SH-SY5Y (cell line): ENCODE data around the gene PRKACB.

Experiments
- GATA2 ChIP-seq: IDR thresholded peaks from 2 replicates; pipeline ENCODE4 v1.6.1; 2011; ENCODE audit warnings: mild to moderate bottlenecking, low read depth, low read length
- GATA3 ChIP-seq: IDR thresholded peaks from 2 replicates; pipeline ENCODE4 v1.6.1; 2011; ENCODE audit warnings: low read depth, mild to moderate bottlenecking, low read length, moderate library complexity

The PRKACB gene

GRCh38 chr1:84168783-84169182 is 24.7 kb downstream of the PRKACB start:
- TF ChIP-seq GATA3 (no peak), GATA2 (no peak)

GRCh38 chr1:84170171-84170570 is 26.1 kb downstream of the PRKACB start:
- TF ChIP-seq GATA2 (no peak), GATA3 (no peak)

- TF ChIP-seq GATA2, result no peak
- TF ChIP-seq GATA3, result no peak
These were observed 27.4 kb downstream of the PRKACB start for GRCh38 chr1:84171481-84171880.

DNA sequence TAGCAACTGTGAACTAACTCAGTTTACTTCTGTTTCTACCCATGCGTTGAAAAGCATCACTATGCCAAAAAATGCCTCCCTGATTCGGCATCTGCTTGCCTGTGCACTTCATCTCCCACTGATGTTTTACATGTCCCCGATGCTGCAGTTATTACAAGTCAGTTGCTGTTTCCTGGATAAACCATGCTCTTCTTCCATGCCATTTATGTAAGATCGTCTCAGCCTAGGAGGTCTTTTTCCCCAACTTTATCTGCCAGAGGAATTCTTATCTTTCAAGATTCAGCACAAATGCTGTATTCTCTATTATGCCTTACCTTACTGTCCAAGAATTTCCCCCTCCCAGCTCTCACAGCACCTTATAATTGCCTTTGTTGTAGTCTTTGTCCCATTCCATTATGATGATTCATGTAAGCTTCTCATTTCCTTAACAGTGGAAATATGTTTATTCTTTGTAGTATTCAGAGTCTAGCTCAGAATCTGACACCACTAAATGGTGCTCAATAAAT is 30.0 kb downstream of the PRKACB start:
- no peak for TF ChIP-seq GATA2
- TF ChIP-seq GATA3, result no peak

DNA sequence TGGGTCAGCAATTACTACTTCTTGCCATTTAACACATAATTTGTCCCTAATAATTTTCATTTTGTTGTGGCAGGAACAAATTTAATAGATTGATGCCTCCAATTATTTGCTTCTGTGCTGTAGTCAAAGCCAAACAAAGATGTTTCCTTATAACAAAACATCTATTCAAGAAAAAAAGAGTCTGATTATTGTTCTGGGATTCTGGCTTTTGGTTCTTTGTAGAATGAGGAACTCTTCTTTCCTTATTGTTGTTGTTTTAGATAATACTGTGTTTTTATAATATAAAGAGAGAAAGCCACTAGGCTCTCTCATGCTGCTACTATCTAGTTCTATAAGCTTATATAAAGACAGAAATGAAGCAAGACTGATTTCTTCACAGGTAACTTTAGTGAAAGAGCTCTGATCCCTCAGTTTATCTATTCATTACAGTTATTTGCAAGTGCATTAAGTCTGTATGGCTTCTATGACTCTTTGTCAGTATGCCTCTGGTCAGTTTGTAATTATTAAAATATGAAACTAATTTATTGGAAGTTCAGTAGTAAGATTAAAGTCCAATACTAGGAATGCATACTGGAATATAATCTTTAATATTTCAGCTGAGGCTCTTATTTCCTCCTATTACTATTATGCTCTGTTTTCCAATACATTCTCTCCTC is 37.4 kb downstream of the PRKACB start:
- TF ChIP-seq GATA2 (no peak), GATA3 (no peak)

DNA sequence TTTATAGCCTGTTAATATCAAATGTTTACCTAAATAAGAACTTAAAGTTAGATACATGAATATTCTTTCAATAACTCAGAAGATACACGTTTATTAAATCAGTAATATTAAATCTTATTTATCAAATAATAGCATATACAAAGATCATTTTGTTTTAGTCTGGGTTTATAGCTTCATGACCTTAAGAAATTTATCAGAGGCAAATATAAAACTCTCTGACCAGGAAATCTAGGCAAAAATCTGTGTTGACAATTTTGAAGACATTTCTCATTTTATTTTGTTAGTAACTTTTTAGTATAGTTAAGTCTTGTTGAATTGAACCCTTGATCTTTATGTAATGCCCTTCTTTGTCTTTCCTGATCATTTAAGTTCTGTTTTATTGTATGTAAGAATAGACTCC is 46.4 kb downstream of the PRKACB start:
- TF ChIP-seq GATA3, result no peak
- TF ChIP-seq GATA2, result no peak

DNA sequence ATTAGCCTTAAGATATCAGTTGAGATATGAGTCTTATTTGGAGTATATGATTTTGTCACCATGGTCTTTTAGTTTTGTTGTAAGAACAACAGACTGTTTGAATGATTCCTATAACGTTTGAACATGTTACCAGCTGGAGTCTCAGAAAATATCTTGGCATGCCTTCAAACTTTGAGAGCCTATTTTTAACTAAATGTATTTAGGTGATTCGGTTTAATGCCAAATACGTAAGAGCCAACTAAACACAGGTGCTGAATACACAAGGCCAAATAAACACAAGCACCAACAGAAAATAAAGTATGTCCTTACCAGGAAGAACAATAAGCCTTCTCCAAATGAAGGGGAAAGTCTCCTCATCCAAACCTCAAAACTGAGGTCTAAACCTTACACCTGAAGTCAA is 48.6 kb downstream of the PRKACB start:
- TF ChIP-seq GATA2, result no peak
- TF ChIP-seq GATA3, result no peak

GRCh38 chr1:84198832-84199231 is 54.8 kb downstream of the PRKACB start:
- TF ChIP-seq GATA2 (no peak), GATA3 (no peak)

DNA sequence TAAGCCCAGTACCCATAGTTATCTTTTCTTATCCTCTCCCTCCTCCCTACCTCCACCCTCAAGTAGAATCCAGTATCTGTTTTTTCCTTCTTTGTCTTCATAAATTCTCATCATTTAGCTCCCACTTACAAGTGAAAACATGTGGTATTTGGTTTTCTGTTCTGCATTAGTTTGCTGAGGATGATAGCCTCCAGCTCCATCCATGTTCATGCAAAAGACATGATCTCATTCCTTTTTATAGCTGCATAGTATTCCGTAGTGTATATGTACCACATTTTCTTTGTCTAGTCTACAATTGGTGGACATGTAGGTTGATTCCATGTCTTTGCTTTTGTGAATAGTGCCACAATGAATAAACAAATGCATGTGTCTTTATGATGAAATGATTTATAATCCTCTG is 55.2 kb downstream of the PRKACB start:
- TF ChIP-seq GATA2, result no peak
- TF ChIP-seq GATA3, result no peak

DNA sequence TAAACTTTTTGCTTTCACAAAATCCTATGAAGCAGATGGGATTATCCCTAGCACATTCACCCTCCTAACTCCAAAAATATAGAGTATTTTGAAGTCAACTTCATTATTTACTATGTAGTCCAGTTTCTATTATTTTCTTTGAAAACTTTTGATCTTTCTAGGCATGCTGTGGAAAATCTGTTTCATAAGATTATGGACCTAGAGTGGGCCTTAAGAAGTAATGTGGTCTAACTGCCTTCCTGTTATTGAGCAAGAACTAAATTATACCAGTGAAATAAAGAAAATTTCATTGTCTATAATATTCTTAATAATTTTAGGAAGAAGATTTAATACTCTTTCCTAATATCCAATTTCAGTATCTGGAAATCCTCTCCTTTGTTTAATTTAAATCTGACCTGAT is 58.1 kb downstream of the PRKACB start:
- TF ChIP-seq GATA2, result no peak
- no peak for TF ChIP-seq GATA3

- TF ChIP-seq GATA2 (no peak), GATA3 (no peak)
These were observed 62.3 kb downstream of the PRKACB start for GRCh38 chr1:84206375-84206774.

- TF ChIP-seq GATA2 (no peak), GATA3 (no peak)
These were observed 64.9 kb downstream of the PRKACB start for GRCh38 chr1:84208935-84209334.

DNA sequence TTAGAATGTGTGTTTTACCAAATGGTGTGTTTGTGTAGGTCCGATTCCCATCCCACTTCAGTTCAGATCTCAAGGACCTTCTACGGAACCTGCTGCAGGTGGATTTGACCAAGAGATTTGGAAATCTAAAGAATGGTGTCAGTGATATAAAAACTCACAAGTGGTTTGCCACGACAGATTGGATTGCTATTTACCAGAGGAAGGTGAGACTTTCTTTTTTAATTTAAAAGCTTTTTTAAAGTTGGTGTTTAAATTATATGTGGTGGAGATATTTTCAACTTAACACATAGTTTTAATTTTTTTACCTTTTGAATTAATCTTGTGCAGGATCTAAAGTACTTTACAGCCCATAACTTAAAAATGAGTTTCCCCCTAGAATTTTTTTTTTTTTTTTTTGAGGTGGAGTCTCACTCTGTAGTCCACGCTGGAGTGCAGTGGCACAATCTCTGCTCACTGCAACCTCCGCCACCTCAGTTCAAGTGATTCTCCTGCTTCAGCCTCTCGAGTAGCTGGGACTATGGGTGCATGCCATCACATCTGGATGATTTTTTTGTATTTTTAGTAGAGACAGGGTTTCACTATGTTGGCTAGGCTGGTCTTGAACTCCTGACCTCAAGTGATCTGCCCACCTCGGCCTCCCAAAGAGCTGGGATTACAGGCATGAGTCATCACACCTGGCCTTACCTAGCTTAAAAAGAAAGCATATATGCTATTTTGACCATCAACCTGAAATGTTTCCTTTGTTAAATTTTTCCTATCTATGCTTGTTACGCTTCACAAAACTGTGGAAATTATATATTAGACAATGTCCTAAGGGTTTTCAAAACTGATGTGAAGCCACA is 70.3 kb downstream of the PRKACB start:
- no peak for TF ChIP-seq GATA3
- TF ChIP-seq GATA2, result no peak

DNA sequence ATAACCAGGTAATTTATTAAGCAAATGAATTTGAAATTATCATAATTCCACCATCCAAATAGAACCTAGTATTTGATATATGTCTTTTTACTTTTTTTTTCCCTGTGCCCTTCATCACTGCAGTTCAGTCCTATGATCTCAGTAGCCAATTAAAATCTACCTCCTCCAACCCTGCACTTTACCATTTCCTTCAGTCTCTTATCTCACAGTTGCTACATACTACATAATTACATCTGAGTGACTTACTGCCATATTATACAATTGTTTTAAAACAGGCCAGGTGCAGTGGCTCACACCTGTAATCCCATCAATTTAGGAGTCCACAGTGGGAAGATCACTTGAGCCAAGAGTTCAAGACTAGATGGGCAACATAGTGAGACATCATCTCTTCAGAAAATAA is 73.2 kb downstream of the PRKACB start:
- TF ChIP-seq GATA3, result no peak
- TF ChIP-seq GATA2, result no peak
